Large intestine (tissue), 3 donors: Measurements from ENCODE around the gene ASCC3. TPM values are rescaled to one million over a fixed set of nuclear protein-coding genes. Genes with fewer than 3 reads are reported as not detected.
A peak's percentile ranks its signal among the peaks of the same experiment; 100 is the strongest.

Experiments
- DNase-seq, 2 donors: peaks; one replicate each; pipeline versions ENCODE4 v3.0.0 to v3.0.0-alpha.2; 2013
- H3K27ac ChIP-seq: one replicate; pipeline ENCODE4 v1.5.1; 2013; ENCODE audit warnings: low read length
- H3K27me3 ChIP-seq: 2 replicates; pipeline ENCODE4 v1.6.1; 2013; ENCODE audit warnings: low read length; ENCODE audit not compliant: control insufficient read depth, insufficient read depth
- H3K36me3 ChIP-seq: 2 replicates; pipeline ENCODE4 v1.6.1; 2013; ENCODE audit warnings: low read length; ENCODE audit not compliant: control insufficient read depth, insufficient read depth
- H3K4me1 ChIP-seq: one replicate; pipeline ENCODE4 v1.6.1; 2013; ENCODE audit warnings: low read length; ENCODE audit not compliant: control insufficient read depth, insufficient read depth
- H3K4me3 ChIP-seq: one replicate; pipeline ENCODE4 v1.5.1; 2013; ENCODE audit warnings: low read length
- H3K9me3 ChIP-seq: one replicate; pipeline ENCODE4 v1.6.1; 2013; ENCODE audit warnings: mild to moderate bottlenecking, low read depth, low read length, moderate library complexity; ENCODE audit not compliant: control insufficient read depth
- WGBS: methylation state at CpG from one replicate; pipeline ENCODE4 v1.1.5; 2013; ENCODE audit warnings: low lambda C conversion rate; ENCODE audit not compliant: insufficient coverage; 5-methylcytosine and 5-hydroxymethylcytosine counted together
- polyA plus RNA-seq: library from polyadenylated mRNA; unstranded; fragments of 120-200 nt; gene quantifications from one replicate; pipeline ENCODE4 v1.2.1, GENCODE V29; 2013

ASCC3 gene
- polyA plus RNA-seq, 1 donor, result 25.8 TPM

DNA sequence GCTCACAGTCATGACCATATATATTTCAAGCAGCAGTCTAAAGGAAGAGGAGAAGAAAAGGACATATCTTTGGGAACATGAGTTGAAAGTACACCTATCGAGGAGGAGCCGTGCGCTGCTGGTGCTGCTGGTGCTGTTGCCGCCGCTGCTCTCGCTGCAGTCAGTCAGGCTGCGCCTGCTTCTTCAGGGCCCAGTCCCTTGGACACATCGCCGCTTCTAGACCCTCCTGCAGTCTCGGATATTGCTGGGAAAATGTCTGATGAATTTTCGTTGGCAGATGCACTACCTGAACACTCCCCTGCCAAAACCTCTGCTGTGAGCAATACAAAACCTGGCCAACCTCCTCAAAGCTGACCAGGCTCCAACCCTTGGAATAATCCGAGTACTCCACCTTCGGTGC, 8.2 kb upstream of the ASCC3 start:
- no peak for DNase-seq
- H3K27me3 ChIP-seq, result no peaks in the 10 kb centered on the region
- H3K4me1 ChIP-seq, result no peaks in the 10 kb centered on the region
- H3K9me3 ChIP-seq, result no peaks in the 10 kb centered on the region
- no CpG with 5 or more reads among the region's 13 CpGs for WGBS
- no peaks in the 10 kb centered on the region for H3K36me3 ChIP-seq
- H3K27ac ChIP-seq, result no peak overlapping the region
- no peak overlapping the region for H3K4me3 ChIP-seq

DNA sequence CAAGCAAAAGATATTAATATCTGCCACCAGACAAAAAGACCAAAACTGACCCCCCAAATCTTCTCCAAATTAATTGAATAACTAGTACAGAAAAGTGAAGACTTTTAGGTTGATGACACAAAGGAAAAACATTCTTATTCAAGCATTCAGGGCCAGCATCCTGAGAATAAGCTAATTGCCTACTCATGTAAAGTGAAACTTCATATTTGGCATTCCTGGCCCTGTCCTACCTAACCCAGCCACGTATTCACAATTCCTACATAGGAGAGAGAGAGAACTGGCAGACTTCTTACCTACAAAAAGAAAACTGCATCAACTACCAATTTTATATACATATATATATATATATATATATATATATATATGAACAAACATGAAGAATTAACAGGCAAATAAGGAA, 4.9 kb upstream of the ASCC3 start:
- no peaks in the 10 kb centered on the region for H3K36me3 ChIP-seq
- no peak overlapping the region for H3K27ac ChIP-seq
- WGBS, result no CpG with 5 or more reads among the region's 1 CpG
- no peaks in the 10 kb centered on the region for H3K9me3 ChIP-seq
- no peaks in the 10 kb centered on the region for H3K27me3 ChIP-seq
- peaks cover 8% of the 10 kb centered on the region for H3K4me1 ChIP-seq
- DNase-seq, result no peak
- H3K4me3 ChIP-seq, result no peak overlapping the region

DNA sequence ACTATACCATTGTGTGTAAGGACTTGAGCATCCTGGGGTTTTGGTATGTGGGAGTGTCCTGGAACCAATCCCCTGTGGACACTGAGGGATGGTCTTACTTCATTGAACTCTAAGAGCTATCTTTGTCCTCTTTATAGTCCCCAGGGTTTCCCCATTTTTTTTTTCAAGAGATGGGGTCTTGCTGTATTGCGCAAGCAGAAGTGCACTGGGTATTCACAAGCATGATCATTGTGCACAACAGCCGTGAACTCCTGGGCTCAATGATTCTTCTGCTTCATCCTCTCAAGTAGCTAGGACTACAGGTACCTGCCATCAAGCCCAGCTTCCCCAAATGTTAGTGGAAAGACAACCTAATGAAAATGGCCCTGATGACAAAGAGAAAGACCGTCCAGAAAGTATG, 2.2 kb upstream of the ASCC3 start:
- 100% methylated on average over 1 of the region's 3 CpGs for WGBS

DNA sequence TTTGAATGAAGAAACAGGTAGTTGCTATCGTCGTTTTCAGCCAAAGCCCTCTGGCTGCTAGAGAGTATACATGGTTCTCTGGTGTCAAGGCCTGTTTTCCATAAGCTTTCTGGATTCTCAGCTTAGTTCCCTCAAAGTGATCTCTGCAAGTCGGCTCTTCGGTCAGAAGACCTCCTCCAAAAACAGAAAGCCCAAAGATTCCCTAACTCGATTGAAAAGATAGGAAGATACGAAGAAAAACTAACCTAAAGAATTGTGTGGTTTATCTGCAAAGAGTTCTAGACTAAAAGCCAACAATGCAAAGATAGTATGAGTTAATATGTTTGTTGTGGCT, 545 bp upstream of the ASCC3 start:
- H3K36me3 ChIP-seq, result no peaks in the 10 kb centered on the region
- H3K27me3 ChIP-seq, result no peaks in the 10 kb centered on the region
- H3K9me3 ChIP-seq, result no peaks in the 10 kb centered on the region
- peak overlapping the region; percentile 99 for H3K27ac ChIP-seq
- 8% methylated on average over 2 of the region's 6 CpGs for WGBS
- H3K4me1 ChIP-seq, result peaks cover 8% of the 10 kb centered on the region
- no peak for DNase-seq
- H3K4me3 ChIP-seq, result peak overlapping the region; percentile 96

More for the DNA sequence above, 2.2 kb upstream of the ASCC3 start:
- Histone ChIP-seq H3K36me3 (no peaks in the 10 kb centered on the region), H3K27me3 (no peaks in the 10 kb centered on the region), H3K9me3 (no peaks in the 10 kb centered on the region), H3K4me1 (peaks cover 8% of the 10 kb centered on the region), H3K27ac (no peak overlapping the region), H3K4me3 (no peak overlapping the region)
- no peak for DNase-seq

DNA sequence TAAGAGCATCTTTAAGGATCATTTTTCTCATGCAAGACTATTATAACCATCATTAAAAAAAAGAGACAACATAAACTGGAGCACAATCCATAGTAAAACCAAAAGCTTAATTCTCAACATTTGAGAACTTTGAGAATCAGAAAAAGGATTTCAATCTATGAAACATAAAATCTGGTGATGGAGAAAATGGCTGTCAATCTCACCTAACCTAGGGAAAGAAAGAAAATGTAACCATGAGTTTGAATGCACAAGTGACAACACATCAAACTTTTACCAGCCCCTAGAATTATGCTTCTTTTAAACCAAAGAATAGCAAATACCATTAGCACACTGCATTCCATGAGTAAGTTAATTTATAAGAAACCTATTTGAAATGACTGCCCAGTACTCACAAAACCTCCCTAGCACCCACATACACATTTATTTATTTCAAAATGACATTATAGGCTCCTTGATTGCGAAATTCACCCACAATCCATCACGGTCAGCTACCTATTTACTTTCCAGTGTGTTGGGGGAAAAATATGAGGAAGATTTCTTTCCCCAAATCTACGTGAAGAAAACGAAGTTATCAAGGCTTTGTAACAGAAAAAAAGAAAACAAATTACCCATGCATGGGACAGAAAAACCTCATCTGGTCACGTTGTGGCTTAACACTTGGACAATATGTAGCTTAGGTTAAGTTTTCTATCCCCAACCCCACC, 828 bp downstream of the ASCC3 start:
- Histone ChIP-seq H3K9me3 (no peaks in the 10 kb centered on the region), H3K27ac (peak overlapping the region; percentile 99), H3K27me3 (no peaks in the 10 kb centered on the region), H3K36me3 (no peaks in the 10 kb centered on the region), H3K4me1 (peaks cover 8% of the 10 kb centered on the region), H3K4me3 (peak overlapping the region; percentile 96)
- WGBS, result no CpG with 5 or more reads among the region's 5 CpGs
- DNase-seq, result peak; percentile 13 to 49

DNA sequence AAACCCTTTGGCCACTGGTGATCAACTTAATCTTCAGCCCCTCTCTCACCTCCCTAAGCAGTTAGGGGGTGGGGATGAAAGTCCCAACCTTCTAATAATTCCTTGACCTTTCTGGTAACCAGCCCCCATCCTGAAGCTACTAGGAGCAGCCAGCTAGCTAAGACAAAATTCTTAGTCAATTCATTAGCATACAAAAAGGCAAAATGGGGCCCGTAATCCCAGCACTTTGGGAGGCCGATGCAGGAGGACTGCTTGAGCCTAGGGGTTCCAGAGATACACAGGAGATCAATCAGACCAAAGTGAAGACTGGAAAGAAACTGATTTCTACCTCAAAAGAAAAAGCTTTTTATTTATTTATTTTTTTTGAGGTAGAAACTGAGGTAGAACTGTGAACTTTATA, 1.8 kb downstream of the ASCC3 start:
- no peak for DNase-seq
- Histone ChIP-seq H3K9me3 (no peaks in the 10 kb centered on the region), H3K4me3 (no peak overlapping the region), H3K27ac (no peak overlapping the region), H3K36me3 (no peaks in the 10 kb centered on the region), H3K4me1 (peaks cover 8% of the 10 kb centered on the region), H3K27me3 (no peaks in the 10 kb centered on the region)
- no CpG with 5 or more reads among the region's 2 CpGs for WGBS

DNA sequence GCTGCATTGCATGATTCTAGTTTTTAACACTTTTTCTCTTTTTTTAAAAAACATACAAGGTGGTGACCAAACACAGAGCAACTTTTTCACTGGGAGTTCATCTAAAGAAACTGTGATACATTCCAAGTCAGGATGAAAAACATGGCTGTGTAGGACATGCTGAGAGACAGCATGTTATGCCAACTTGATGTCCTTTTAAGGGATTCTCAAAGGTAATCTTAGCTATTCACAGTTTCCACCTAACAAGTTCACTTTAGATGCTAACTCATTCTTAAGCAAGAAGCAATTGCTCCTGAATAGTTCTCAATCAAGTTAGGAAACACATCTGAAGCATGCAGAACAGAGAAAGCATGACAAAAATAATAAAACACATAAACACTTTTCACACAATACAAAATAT, 3.3 kb downstream of the ASCC3 start:
- no peaks in the 10 kb centered on the region for H3K27me3 ChIP-seq
- DNase-seq, result no peak
- peaks cover 8% of the 10 kb centered on the region for H3K4me1 ChIP-seq
- no peak overlapping the region for H3K4me3 ChIP-seq
- H3K27ac ChIP-seq, result no peak overlapping the region
- H3K36me3 ChIP-seq, result no peaks in the 10 kb centered on the region
- no peaks in the 10 kb centered on the region for H3K9me3 ChIP-seq

DNA sequence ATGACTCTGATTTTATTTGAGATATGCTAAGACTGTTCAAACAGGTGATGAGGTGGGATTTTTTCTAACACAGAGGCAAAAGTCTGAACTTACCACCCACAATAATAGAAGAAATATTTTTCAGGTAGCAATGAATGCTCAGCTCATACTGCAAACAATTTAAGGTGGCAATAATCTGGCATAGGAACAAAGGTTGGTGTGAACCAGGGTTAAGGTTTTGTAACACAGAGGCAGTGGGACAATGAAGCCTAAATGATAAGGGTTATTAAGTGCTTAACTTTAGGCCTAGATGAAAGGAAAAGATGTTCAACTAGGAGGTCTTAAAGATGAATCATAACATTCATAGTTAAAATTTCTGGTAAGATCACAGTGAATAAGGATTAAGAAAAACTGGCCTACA, 4.9 kb downstream of the ASCC3 start:
- H3K36me3 ChIP-seq, result peaks cover 4% of the 10 kb centered on the region
- no peaks in the 10 kb centered on the region for H3K9me3 ChIP-seq
- no peaks in the 10 kb centered on the region for H3K27me3 ChIP-seq
- peak in 1 of 2 donors; percentile 12 for DNase-seq
- H3K4me3 ChIP-seq, result no peak overlapping the region
- H3K27ac ChIP-seq, result no peak overlapping the region
- no peaks in the 10 kb centered on the region for H3K4me1 ChIP-seq

DNA sequence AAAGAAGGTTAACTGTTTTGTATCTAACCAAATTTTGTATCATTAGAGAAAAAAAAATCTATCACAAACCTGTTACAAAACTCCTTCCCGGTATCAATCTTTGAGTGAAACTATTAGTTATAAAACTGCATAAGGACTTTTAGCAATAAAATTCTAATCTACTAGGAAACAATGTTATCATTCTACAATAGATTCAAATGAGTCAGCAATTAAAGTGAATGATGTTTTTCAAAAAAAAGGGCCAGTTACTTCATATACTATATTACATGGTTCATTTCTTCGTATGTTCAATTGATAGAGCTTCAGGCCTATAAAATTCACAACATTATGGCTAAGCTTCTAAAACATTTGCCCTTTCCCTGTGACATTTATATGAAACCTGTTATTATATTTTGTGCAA, 15.6 kb downstream of the ASCC3 start:
- Histone ChIP-seq H3K27ac (no peak overlapping the region), H3K4me1 (no peaks in the 10 kb centered on the region), H3K27me3 (no peaks in the 10 kb centered on the region), H3K9me3 (no peaks in the 10 kb centered on the region), H3K36me3 (peaks cover 8% of the 10 kb centered on the region), H3K4me3 (no peak overlapping the region)
- 45% methylated on average over 2 of the region's 2 CpGs for WGBS
- no peak for DNase-seq

DNA sequence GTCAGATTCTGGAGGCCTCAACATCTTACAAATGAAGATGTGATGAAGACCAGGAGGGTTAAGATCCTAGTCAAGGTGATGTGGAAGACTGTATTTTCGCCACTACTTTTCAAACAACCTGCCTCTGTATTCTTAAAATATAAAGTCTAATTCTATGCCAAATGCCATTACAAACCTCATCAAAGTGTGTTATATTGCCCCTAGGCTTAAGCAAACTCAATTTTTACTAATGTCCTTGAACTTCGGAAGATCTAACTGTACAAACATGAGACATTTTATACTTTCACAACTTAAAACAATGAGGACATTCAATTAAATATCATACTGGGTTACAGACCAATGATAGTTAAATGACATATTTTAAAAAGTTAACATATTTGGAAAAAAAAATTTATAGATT, 19.1 kb downstream of the ASCC3 start:
- Histone ChIP-seq H3K4me3 (no peak overlapping the region), H3K36me3 (peaks cover 11% of the 10 kb centered on the region), H3K27ac (no peak overlapping the region), H3K27me3 (no peaks in the 10 kb centered on the region), H3K9me3 (no peaks in the 10 kb centered on the region), H3K4me1 (no peaks in the 10 kb centered on the region)
- no peak for DNase-seq
- no CpG with 5 or more reads among the region's 2 CpGs for WGBS

DNA sequence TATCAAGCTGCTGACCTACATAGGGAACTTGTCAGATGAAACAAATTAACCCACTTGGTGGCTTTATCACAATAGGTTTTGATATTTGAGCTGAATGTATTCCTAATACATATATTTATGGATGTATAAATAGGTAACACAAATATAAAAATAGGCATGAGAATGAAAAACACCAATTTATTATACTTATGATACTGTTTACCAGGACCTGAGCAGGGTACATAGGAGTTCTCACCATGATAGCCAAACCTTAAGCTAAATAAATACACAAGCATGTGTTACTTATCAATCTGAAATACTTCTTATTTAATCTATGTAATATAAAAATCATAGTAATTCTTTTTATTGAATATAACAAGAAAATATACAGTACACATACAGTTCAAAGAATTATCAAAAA, 25.0 kb downstream of the ASCC3 start:
- Histone ChIP-seq H3K27ac (no peak overlapping the region), H3K9me3 (no peaks in the 10 kb centered on the region), H3K27me3 (no peaks in the 10 kb centered on the region), H3K4me3 (no peak overlapping the region), H3K4me1 (no peaks in the 10 kb centered on the region), H3K36me3 (peaks cover 3% of the 10 kb centered on the region)
- no peak for DNase-seq
